GM21825 (cell line): ENCODE results near the gene EFCAB9.
"Not testable (repeated sequence)": the region's sequence is repeated elsewhere in the genome, so short reads cannot be mapped to it uniquely, and the experiment has no call there.

ENCODE experiments used
- ATAC-seq: cut with Tn5 transposase; IDR thresholded peaks from one replicate; pipeline ENCODE4 v1.9.1; 2021; ENCODE audit warnings: mild to moderate bottlenecking, moderate library complexity; ENCODE audit not compliant: unreplicated experiment

The EFCAB9 gene

GRCh38 chr5:172188033-172188892 is 5.7 kb upstream of the EFCAB9 start, which contains the start of gene STK10:
Gene STK10, minus strand, starts transcription at chr5:172188224. Its CDS starts 182 bp downstream, at chr5:172188042.
- peak; percentile 66 for ATAC-seq

DNA sequence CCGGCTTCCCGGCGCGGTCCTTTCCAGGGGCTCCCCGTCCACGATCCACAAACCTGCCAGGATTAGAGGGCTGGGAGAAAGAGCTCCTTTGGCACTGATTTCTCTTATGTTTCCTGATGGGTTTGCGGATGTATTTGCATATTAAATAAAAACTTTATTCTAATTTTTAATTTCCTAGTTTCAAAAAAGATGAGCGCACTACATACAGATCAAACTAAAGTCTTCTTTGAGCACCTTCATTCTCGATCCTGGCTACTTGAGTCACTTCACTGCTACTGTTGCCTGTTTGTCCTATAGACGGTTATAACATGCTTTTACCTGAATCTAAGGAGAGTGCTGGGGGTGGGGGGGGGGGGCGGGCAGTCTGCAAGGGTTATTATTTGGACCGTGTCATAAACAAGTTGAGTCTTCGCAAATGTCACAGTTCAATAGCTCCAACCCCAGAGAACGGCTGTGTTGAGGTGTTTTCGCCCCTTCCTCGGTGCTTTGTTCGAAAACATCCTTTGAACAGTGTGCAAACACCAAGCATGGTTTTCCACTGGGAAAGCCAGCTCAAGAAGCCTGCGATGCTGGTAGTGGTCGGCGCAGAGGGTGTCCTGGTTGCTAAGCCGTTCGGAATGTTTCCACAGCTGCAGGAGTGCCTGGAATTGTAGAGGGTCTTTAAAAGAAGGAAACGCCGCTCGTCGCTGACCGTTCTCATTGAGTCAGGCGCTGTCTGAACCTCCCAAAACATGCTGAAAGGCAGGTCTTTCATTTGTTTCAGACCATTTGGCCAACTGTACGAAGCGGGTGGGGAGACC is 4.9 kb upstream of the EFCAB9 start:
- ATAC-seq, result no peak

DNA sequence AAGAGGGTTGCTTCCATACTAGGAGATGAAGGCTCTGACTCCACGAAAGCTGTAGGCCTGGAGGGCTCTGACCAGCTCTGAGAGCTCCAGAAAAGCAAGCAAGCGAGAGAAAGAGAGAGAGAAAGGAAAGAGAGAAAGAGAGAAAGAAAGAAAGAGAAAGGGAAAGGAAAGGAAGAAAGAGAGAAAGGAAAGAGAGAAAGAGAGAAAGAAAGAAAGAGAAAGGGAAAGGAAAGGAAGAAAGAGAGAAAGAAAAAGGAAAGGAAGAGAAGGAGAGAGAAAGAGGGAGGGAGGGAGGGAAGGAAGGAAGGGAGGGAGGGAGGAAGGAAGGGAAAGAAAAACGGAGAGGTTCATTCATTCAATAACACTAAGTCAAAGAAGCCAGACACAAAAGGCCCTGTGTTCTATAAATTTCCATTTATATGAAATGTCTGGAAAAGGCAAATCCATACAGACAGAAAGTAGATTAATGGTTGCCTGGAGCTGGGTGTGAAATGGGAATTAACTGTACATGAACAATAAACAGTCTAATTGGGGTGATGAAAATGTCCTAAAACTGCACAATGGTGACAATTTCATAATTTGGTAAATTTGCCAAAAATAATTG is 4.2 kb upstream of the EFCAB9 start:
- no peak for ATAC-seq

DNA sequence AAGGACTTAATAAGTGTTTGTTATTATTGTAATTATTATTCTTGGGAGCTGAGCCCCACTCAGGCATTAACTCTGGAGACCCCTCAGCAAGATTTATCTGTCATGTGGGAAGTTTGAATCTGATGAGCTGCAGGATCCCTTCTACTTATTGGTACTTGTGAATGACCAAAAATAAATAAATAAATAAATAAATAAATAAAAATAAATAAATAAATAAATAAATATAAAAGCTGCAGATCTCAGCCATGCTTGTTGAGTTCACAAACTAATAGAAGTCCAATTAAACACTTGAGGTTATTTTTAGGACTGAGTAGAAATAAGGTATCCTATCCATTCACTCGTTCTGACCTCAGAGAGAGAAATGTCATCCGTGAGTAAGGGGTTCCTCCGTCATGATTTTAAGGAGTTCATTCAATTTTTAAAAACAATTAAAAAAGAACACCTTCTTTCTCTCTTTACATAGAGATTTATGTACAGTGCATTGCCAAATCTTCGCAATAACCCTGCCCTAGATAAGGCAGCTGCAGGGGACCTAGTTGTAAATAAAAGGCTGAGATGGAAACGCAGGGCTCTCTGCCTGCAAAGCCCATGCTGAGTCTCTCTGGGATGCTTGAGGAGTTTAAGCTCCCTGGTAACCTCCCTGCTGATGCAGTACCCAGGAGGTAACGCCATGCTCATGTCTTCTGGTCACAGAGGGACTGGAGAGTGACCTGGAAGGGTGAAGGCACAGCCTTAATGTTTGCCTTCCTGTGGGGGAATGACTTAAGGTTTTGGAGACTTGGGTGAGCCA is 1.2 kb downstream of the EFCAB9 start:
- ATAC-seq, result no peak

GRCh38 chr5:172197775-172198174 is 3.8 kb downstream of the EFCAB9 start:
- ATAC-seq, result not testable (repeated sequence)

DNA sequence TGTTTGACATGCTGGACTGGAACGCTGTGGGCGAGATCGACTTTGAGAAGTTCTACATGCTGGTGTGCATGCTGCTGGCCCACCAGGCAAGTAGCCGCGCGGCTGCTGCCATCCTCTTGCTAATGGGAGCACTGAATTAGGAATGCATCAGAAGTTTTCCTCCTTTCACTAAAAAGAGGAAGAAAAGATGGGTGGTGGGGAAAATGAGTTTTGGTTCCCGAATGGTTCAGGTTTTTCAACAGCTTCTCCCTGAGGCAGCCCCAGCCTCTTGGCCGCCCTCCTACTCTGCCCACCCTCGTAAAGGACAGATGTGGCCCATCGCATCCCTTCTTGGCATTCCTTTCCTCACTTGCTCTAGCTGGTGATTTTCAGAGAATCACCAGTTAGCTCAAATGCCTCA is 5.5 kb downstream of the EFCAB9 start:
- ATAC-seq, result no peak

- no peak for ATAC-seq
Observed at GRCh38 chr5:172200476-172200875, 6.5 kb downstream of the EFCAB9 start.

GRCh38 chr5:172205984-172206383 is 12.0 kb downstream of the EFCAB9 start:
- not testable (repeated sequence) for ATAC-seq

DNA sequence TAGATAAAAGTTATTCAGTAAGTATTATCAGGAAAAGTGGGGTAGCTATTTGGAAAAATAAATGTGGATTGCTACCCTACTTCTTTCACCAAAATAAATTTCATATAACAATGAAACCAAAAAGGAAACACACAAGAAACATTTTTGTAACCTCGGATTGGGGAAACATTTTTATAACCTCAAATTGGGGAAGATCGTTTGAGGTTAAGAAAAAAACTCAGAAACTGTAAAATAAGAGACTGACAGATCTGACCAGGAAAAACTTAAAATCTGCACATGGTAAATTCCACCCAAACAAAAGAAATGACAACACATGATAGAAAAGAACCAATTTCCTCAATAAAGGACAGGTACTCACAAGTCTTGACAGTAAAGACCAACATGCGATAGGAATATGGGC is 13.5 kb downstream of the EFCAB9 start:
- ATAC-seq, result no peak

DNA sequence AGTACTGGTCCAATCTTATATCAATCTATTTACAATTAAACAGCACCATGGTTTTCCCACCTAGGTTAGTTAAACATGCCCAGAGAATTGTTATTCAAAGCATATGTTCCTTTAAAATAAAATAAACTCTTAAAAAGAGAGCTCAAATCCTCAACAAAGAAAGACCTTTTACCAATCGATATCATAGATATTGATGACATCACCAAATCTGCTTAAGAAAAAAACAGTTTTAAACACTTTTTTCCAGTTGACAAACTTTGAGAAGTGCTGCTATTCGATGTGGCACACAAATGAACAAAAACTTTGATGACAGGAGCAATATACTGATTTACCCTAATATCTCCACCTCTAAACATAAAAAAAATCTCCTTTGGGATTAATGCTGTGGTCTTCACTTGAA is 15.7 kb downstream of the EFCAB9 start:
- ATAC-seq, result no peak

DNA sequence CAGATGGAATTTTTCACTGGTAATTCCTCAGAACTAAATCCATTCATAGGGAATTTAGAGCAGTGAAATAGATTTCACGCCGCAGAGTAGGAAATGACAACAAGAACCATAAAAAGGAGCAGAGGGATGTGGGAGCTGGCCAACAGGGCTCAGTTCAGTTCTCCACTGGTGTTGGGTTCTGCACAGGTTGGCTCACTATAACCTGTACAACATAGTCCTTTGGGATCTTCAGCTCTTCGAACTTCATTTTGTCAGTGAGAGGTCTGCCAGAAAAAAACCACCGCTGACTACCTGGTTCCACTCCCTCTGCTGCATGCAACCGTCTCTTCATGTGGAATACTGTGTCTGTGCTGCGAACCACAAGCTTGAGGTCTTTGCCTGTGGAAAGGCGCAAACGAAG is 17.7 kb downstream of the EFCAB9 start:
- no peak for ATAC-seq

GRCh38 chr5:172213126-172213525 is 19.2 kb downstream of the EFCAB9 start:
- ATAC-seq, result no peak

DNA sequence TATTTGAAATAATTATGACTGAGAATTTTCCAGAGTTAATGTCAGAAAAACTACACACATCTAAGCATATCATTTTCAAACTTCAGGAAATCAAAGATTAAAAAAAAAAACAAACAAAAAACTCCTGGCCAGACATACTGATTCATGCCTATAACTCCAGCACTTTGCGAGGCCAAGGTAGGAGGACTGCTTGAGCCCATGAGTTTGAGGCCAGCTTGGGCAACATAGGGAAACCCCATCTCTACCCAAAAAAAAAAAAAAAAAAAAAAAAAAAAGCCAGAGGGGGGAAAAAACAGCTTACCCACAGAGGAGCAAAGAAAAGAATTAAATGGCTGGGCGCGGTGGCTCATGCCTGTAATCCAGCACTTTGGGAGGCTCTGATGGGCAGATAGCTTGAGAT is 22.4 kb downstream of the EFCAB9 start:
- no peak for ATAC-seq

DNA sequence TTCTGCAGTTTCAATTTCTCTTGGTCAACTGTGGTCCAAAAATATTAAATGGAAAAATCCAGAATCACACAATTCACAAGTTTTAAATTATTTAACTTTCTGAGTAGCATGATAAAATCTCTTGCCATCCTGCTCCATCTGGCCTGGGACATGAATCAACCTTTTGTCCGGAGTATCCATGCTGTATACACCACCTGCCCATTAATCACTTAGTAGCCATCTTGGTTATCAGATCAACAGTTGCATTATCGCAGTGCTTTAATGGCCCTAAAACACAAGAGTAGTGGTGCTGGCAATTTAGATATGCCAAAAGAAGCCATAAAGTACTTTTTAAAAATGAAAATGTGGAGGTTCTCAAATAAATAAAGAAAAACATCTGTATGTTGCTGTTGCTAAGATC is 25.3 kb downstream of the EFCAB9 start:
- no peak for ATAC-seq

DNA sequence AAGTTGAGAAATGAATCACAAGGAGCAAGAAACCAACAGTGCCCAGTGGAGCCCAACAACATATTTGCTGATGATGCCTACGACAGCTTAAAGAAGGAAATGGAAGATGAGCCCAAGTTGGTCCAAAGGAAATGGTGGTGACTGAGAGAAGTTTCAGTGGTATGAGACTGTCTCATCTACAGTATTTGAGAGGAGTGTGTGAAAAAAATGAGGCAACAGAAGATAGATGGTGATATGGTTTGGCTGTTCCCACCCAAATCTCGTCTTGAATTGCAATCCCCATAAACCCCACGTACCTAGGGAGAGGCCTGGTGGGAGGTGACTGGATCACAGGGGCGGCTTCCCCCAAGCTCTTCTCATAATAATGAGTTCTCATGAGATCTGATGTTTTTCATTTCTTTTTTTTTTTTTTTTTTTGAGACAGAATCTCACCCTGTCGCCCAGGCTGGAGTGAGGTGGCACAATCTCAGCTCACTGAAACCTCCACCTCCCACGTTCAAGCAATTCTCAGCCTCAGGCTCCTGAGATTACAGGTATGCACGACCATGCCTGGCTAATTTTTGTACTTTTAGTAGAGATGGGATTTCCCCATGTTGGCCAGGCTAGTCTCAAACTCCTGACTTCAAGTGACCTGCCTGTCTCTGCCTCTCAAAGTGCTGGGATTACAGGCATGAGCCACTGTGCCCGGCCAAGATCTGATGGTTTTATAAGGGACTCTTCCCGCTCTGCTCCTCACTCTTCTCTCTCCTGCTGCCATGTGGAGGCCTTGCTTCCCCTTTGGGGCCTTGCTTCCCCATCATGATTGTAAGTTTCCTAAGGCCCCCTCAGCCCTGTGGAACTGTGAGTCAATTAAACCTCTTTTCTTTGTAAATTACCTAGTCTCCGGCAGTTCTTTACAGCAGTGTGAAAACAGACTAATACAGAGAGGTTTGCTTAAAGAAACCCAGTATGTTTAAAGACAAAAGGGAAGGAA is 30.2 kb downstream of the EFCAB9 start:
- peak; percentile 81 for ATAC-seq

DNA sequence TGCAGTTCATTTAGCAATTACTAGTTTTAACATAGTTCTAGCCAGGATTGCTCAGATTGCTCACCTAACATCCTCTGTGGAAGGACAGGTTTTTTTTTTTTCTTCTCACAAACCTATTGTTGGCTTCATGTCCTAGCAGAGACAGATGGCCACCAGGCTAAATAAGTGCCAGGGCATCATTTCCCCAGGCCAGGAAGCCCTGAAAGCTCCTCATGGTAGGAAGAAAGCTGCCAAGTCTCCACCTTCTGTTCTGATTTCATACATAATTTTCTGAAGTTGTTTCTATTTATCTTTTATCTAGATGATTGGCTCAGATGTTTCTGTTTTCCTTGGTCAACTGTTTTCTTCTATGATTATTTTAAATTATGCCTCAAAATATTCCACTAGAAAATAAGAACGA is 31.0 kb downstream of the EFCAB9 start:
- ATAC-seq, result no peak

DNA sequence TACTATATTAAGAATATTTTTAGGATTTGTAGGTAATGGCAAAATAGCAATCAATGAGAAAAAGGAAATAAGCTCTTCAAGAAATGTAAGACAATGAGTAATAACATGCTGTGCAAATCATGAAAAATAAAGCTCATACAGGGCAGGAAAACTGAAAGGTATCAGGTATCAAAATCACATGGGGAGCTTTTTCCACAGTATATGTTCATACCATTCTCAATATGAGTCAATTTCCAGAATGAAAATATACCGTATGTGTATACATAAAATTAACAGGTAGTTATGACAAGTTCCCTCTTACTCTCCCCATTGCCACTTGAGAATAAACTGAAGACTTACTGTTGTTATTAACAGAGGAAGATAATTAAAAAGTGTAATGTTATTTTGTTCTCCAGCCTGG is 35.9 kb downstream of the EFCAB9 start:
- ATAC-seq, result no peak

DNA sequence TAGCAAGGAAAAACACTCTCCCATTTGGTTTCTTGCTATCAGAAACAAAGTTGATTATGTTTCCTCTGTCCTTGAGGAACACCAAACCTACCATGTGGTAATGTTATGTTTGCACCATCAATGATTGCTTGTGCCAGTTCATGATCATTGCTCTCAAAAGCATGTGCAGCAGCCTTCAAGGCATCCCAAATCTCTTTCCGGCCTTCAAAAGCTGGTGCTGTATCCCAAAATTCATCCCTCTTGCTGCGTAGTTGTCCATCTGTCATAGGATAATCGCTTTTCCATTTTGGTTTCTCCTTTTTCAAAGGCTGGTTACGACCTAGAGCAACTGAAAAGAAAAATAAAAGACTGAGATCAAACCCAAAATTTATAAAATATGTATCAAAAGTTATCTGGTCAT is 40.1 kb downstream of the EFCAB9 start:
- ATAC-seq, result no peak

- peak; percentile 67 for ATAC-seq
Observed at GRCh38 chr5:172235132-172235780, 41.3 kb downstream of the EFCAB9 start.
